GM13976 (cell line): ENCODE data around the gene EPHA6.

ENCODE experiments used
- DNase-seq: peaks from one replicate; pipeline ENCODE4 v3.0.0; 2012; ENCODE audit warnings: low spot score
- in situ Hi-C: fragments of 300-500 bp; cut with MboI; formaldehyde crosslinking; loops from one replicate; pipeline ENCODE4 v1.12.0; 2022; ENCODE audit warnings: low sequenced_read_pairs, mixed read lengths, inconsistent platforms; ENCODE audit not compliant: unreplicated experiment
- TF ChIP-seq, protein P1 (sequence below): IDR thresholded peaks from 2 replicates; pipeline ENCODE4 v1.5.1; 2012; ENCODE audit warnings: borderline replicate concordance, mild to moderate bottlenecking; ENCODE audit not compliant: insufficient read depth; ENCODE audit errors: extremely low read depth, missing control alignments, control extremely low read depth

EPHA6 gene

DNA sequence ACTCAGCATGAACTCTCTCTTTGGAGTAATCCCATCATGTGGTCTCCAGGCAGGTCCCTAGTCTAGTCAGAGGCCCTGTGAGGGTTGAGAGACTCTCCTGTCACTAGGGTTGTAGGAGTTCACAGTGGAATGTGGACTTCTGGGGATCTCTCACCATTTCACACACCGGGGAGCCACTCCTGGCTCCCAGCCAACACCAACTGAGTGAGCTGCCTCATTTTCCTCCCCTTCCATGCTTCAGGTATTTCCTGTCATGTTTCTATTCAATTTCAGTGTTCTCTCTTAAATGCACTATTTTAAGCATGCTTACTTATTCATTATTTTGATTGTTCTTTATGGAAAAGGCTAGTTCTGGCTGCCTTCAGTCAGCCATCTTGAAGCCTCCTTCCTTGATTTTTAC is 482.6 kb downstream of the EPHA6 start:
- TF ChIP-seq, protein P1, sequence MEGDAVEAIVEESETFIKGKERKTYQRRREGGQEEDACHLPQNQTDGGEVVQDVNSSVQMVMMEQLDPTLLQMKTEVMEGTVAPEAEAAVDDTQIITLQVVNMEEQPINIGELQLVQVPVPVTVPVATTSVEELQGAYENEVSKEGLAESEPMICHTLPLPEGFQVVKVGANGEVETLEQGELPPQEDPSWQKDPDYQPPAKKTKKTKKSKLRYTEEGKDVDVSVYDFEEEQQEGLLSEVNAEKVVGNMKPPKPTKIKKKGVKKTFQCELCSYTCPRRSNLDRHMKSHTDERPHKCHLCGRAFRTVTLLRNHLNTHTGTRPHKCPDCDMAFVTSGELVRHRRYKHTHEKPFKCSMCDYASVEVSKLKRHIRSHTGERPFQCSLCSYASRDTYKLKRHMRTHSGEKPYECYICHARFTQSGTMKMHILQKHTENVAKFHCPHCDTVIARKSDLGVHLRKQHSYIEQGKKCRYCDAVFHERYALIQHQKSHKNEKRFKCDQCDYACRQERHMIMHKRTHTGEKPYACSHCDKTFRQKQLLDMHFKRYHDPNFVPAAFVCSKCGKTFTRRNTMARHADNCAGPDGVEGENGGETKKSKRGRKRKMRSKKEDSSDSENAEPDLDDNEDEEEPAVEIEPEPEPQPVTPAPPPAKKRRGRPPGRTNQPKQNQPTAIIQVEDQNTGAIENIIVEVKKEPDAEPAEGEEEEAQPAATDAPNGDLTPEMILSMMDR = no peak
- DNase-seq = no peak
- in situ Hi-C loops = no loop called here

DNA sequence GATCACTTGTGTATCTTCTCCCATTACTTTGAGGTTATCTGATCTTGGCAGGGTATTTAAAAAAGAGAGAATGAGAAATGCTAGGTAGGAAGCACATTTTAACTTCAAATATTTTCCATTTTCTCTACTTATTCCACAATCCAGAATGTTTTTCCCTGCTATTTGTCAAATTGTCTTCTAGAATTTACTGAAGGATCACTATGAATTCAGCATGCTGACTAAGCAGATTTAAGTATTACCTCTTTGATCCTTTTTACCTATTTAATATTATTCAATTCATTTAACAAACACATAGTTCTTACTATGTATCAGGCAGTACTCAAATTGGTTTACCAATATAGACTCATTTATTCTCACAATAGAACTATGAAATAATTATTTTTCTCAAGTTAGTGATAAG is 486.7 kb downstream of the EPHA6 start:
- in situ Hi-C loops = no loop called here
- TF ChIP-seq, protein P1 = no peak
- no peak for DNase-seq

DNA sequence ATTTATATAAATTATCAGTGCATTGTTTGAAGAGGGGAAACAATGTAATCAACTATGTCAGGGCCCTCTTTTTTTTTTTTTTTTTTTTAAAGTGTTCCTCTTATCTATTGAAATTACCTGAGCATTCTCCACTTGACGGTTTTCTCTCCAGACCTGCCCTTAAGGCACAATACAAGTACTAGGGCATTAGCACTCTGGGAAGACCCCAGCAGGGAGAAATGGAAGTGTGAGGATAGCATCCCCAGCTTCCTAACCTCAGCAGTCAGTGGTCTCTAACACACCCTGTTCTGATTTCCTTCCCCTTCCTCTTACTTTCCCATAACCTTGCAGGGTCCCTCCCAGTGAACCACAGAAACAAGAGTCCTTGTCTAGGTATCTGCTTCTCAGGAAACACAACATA is 491.8 kb downstream of the EPHA6 start:
- in situ Hi-C loops = no loop called here
- no peak for DNase-seq

DNA sequence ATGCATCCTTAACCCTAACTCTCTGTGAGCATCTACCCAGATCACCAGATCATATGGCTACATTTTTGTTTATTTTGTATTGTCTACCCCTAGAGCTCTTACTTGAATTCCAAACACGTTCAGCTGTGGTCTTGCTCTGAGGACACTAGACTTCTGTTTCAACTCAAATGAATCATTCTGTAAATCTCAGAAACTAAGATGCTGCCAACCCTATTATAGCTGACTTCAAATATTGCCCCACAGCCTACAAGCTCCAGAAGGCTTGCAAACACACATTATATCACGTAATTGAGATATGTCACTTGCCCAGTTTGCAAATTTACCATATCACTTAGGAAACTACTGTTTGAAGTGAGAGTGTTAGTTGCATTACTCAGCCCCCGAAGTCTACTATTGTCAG is 524.0 kb downstream of the EPHA6 start:
- TF ChIP-seq, protein P1 = no peak
- in situ Hi-C loops = no loop called here
- no peak for DNase-seq

More for the DNA sequence above, 491.8 kb downstream of the EPHA6 start:
- TF ChIP-seq, protein P1 = no peak

DNA sequence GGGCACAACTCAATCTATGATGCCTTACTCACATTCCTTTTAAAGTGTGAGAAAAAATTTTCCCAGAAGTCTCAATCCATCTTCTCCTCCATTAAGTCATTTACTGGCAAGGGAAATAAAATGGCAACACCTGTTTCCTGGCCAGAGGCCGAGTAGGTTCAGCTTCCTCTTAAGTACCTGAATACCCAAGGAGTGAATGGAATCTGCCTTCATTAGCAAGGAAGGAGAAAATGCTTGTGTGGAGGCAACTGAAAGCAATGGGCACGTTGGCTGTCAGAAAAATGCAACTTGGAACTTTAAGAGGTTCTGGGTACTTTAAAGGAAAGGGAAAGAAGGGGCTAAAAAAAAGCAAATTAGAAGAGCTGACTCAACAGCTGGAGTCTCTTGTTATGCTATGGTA is 526.5 kb downstream of the EPHA6 start:
- TF ChIP-seq, protein P1 = no peak
- in situ Hi-C loops = no loop called here
- no peak for DNase-seq

DNA sequence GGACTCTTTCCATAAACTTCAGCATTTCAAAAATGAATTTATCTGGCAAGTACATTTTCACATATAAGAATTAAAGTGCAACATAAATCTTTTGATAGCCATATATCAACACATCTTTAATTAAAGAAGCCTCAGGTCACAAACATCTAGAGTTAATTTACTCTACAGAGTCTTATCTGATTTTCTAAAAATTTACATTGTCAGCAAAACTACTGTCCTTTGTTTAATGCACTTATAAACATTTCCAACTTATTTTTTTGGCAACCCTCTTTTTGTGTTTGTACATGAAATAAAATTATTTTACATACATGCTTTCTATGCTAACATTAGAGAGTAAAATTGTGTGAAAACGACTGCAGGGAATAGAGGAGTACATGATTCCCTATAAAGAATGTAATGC is 533.4 kb downstream of the EPHA6 start:
- in situ Hi-C loops = no loop called here
- DNase-seq = no peak
- TF ChIP-seq, protein P1 = no peak

DNA sequence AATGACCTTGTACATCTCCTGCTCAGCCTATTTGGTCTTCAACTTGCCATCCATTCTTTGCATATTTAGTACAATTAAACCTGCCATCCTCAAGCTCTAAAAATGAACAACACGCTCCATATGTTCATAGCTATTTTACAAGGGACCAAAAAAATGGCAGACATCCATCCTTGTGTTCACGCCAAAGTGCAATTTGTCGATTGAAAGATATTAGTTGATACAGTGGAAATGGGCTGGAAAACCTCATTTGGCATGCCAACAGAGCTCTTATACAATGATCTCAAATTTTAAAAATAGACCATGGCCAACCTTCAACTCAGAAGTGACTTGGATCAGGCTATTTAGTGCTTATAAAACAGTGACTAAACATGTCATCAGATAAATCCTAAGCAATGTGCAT is 536.6 kb downstream of the EPHA6 start:
- TF ChIP-seq, protein P1 = no peak
- in situ Hi-C loops = no loop called here
- DNase-seq = no peak
